ENCODE measurements around the gene ZFAND3.

DNA sequence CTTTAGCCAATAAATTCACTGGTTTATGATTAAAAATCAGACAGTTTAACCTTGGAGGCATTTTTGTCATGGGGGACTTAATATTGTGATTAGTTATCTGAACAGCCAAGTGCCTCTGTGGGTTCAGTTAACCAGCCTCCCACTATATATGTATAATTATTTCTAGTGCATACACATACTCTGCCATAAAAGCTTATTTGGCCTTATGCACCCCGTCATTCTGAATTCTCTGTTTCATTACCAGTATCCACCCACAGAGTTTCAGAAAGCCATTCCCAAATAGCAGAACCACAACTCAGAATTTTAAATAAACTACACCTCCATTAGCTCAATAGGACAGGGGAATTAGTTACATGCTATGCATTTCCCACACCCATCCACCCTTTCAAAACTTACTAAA is 279.7 kb downstream of the ZFAND3 start:
- no peak for TF ChIP-seq POLR2A (IDR thresholded peaks at IDR 0.05; ENCODE audit: low read length)
- TF ChIP-seq GATA1 (IDR thresholded peaks at IDR 0.05; ENCODE audit: low read depth, low read length), result no peak

Data from erythroblast (primary cell).